ENCODE measurements around the gene MAP2K2. TPM values are rescaled to one million over a fixed set of nuclear protein-coding genes. Genes with fewer than 3 reads are reported as not detected.

The MAP2K2 gene
- polyA plus RNA-seq, 1 experiment, result 143 TPM

DNA sequence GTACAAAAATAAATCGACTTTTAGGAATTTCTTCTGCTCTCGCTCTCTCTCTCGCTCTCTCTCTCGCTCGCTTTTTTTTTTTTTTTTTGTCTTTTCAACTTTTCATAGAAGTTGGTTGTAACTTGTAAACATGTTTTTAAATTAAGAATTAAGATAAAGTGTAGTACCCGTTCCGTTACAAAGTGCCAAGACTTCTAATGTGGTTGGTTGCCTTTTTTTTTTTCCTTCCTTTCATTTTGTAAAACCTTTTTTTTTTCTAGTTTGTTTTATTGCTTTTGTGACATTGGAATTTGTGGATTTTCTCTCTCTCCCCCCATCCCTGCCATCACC lies 77.6 kb downstream of the MAP2K2 start:
- Histone ChIP-seq H3K4me3 (ENCODE audit: low read depth, low read length) (no peak overlapping the region), H3K27me3 (ENCODE audit: control insufficient read depth, insufficient read depth, low read length) (no peaks in the 10 kb centered on the region), H3K36me3 (ENCODE audit: control insufficient read depth, insufficient read depth, low read length) (peaks cover 20% of the 10 kb centered on the region)
- DNase-seq (ENCODE audit: low read depth), result no peak
- no peak for TF ChIP-seq CTCF (IDR thresholded peaks at IDR 0.05; ENCODE audit: insufficient read depth, low read depth, low read length)
- ChIA-PET CTCF (no interaction called here), POLR2A (no interaction called here)

DNA sequence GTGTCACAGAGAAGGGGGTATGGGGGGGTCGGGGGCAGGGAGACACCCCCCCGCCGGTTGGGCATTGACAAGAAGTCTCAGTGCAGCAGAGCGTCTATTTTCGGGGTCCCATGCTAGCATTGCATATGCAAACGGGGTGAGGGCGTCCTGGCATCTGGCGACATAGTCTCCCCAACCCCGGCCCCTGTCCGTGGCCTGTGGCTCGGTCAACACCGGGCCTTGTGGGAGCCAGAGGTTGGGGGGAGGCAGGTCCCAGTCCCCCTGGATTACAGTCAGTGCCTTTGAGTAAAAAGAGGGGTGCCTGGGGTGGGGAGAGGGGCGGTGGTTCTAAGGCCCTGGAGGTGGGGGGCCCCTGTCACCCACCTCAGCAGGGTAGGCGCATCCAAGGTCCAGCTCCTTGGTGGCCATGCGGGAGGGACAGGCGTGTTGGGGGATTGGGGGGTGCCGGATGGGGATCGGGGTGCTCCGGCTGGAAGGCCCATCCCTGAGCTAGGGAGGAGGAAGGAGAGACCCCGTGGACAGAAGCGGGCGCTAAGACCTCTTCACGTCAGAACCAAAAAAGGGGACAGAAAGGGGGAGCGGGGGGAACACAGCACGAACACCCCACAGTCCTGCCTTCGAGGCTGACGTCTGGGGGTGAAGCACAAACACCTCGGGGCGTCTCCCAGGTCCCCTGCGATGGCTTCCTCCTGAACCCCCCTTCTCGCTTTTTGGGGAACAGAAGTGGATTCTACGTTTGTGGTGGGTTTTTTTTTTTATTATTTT lies 78.1 kb downstream of the MAP2K2 start:
- Histone ChIP-seq H3K4me3 (ENCODE audit: low read depth, low read length) (no peak overlapping the region), H3K27me3 (ENCODE audit: control insufficient read depth, insufficient read depth, low read length) (no peaks in the 10 kb centered on the region), H3K36me3 (ENCODE audit: control insufficient read depth, insufficient read depth, low read length) (peaks cover 18% of the 10 kb centered on the region)
- ChIA-PET CTCF (no interaction called here), POLR2A (no interaction called here)
- DNase-seq (ENCODE audit: low read depth), result no peak
- no peak for TF ChIP-seq CTCF (IDR thresholded peaks at IDR 0.05; ENCODE audit: insufficient read depth, low read depth, low read length)

- CTCF ChIA-PET, result no interaction called here
- no peaks in the 10 kb centered on the region for H3K27me3 ChIP-seq (ENCODE audit: control insufficient read depth, insufficient read depth, low read length)
- no peak for TF ChIP-seq CTCF (IDR thresholded peaks at IDR 0.05; ENCODE audit: insufficient read depth, low read depth, low read length)
- H3K4me3 ChIP-seq (ENCODE audit: low read depth, low read length), result no peak overlapping the region
- peaks cover 18% of the 10 kb centered on the region for H3K36me3 ChIP-seq (ENCODE audit: control insufficient read depth, insufficient read depth, low read length)
- POLR2A ChIA-PET, result no interaction called here
- no peak for DNase-seq (ENCODE audit: low read depth)
These were observed 78.9 kb downstream of the MAP2K2 start for GRCh38 chr19:4044990-4045465.

- peaks cover 13% of the 10 kb centered on the region for H3K36me3 ChIP-seq (ENCODE audit: control insufficient read depth, insufficient read depth, low read length)
- CTCF ChIA-PET, result no interaction called here
- no peaks in the 10 kb centered on the region for H3K27me3 ChIP-seq (ENCODE audit: control insufficient read depth, insufficient read depth, low read length)
- TF ChIP-seq CTCF (IDR thresholded peaks at IDR 0.05; ENCODE audit: insufficient read depth, low read depth, low read length), result no peak
- no peak for DNase-seq (ENCODE audit: low read depth)
- no peak overlapping the region for H3K4me3 ChIP-seq (ENCODE audit: low read depth, low read length)
- POLR2A ChIA-PET, result no interaction called here
These were observed 79.8 kb downstream of the MAP2K2 start for GRCh38 chr19:4043966-4044715.

DNA sequence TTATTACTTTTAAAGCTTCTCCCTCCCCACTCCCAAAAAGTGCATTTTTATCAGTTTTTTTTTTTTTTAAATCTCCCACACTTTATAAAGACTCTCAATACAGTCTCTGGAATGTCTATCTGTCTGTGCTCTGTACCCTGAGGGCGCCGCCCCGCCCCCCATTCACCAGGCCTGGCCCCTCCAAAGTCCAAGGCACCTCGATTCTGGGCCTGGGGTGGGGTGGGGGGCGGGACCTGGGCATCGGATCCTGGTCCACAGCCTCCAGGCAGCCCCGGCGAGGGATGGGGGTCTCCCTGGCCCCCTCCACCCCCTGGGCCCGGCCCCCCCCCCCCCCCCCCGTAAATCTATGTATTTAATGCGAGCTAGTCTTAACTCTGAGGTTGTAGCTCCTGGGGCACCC lies 80.5 kb downstream of the MAP2K2 start:
- H3K27me3 ChIP-seq (ENCODE audit: control insufficient read depth, insufficient read depth, low read length), result no peaks in the 10 kb centered on the region
- POLR2A ChIA-PET, result interaction anchor here (0.6 kb wide), 1 partner anchor 624 kb away, joined by 5 read pairs; no protein-coding TSS in a partner anchor
- no peak for DNase-seq (ENCODE audit: low read depth)
- H3K36me3 ChIP-seq (ENCODE audit: control insufficient read depth, insufficient read depth, low read length), result peaks cover 13% of the 10 kb centered on the region
- CTCF ChIA-PET, result no interaction called here
- no peak overlapping the region for H3K4me3 ChIP-seq (ENCODE audit: low read depth, low read length)
- no peak for TF ChIP-seq CTCF (IDR thresholded peaks at IDR 0.05; ENCODE audit: insufficient read depth, low read depth, low read length)
